WTC11 (cell line): ENCODE data around the gene COL5A1. TPM values are rescaled to one million over a fixed set of nuclear protein-coding genes. Genes with fewer than 3 reads are reported as not detected.
"Not testable (repeated sequence)": the region's sequence is repeated elsewhere in the genome, so short reads cannot be mapped to it uniquely, and the experiment has no call there.

Experiments
- ATAC-seq: fragments of 200-7000 bp; cut with Tn5 transposase; 2 replicates; pipeline ENCODE4 v1.10.0; 2021; ENCODE audit warnings: mild to moderate bottlenecking, moderate library complexity
- CTCF ChIA-PET: fragments of 300-600 bp; sonication (Branson Sonifier 250); formaldehyde crosslinking; loops from one replicate; lab custom pipeline; 2021; ENCODE audit warnings: antibody characterized with exemption; lab: Charles Lee
- POLR2A ChIA-PET: fragments of 350-600 bp; sonication (Branson Sonifier 250); formaldehyde crosslinking; loops from one replicate; lab custom pipeline; 2021; ENCODE audit warnings: antibody characterized with exemption; lab: Charles Lee
- DNase-seq: peaks from one replicate; pipeline ENCODE4 v3.0.0; 2021; ENCODE audit warnings: low spot score
- H3K27ac Mint-ChIP-seq: 2 replicates; pipeline ENCODE4 v1.8.0; 2021; ENCODE audit warnings: mixed read lengths
- H3K27me3 Mint-ChIP-seq: 2 replicates; pipeline ENCODE4 v1.8.0; 2021; ENCODE audit warnings: low read depth, mild to moderate bottlenecking, moderate library complexity, mixed read lengths
- H3K36me3 Mint-ChIP-seq: 2 replicates; pipeline ENCODE4 v1.8.0; 2021; ENCODE audit warnings: mixed read lengths
- H3K4me1 Mint-ChIP-seq: 2 replicates; pipeline ENCODE4 v1.8.0; 2022; ENCODE audit warnings: mixed read lengths
- H3K4me3 Mint-ChIP-seq: 2 replicates; pipeline ENCODE4 v1.8.0; 2021; ENCODE audit warnings: mild to moderate bottlenecking, moderate library complexity, mixed read lengths
- H3K9me3 Mint-ChIP-seq: 2 replicates; pipeline ENCODE4 v1.8.0; 2021; ENCODE audit warnings: mixed read lengths
- ATF2 ChIP-seq: sonication (generic); formaldehyde crosslinking; IDR thresholded peaks from 2 replicates; pipeline ENCODE4 v1.8.1; 2022; ENCODE audit warnings: low read depth, missing genetic modification reagents, borderline replicate concordance
- CREB1 ChIP-seq: sonication (generic); formaldehyde crosslinking; IDR thresholded peaks from 2 replicates; pipeline ENCODE4 v1.8.0; 2023; ENCODE audit warnings: mild to moderate bottlenecking, missing genetic modification reagents
- ETV6 ChIP-seq: sonication (generic); formaldehyde crosslinking; IDR thresholded peaks from 2 replicates; pipeline ENCODE4 v1.8.1; 2022; ENCODE audit warnings: mild to moderate bottlenecking, missing genetic modification reagents
- GABPB1 ChIP-seq: sonication (generic); formaldehyde crosslinking; IDR thresholded peaks from 2 replicates; pipeline ENCODE4 v1.8.1; 2023; ENCODE audit warnings: mild to moderate bottlenecking, missing genetic modification reagents
- GTF2I ChIP-seq: fragments of 250-450 bp; sonication (Bioruptor Pico); conservative IDR thresholded peaks from 2 replicates; pipeline ENCODE4 v1.4.0; 2021; ENCODE audit warnings: mild to moderate bottlenecking
- HMGXB4 ChIP-seq: sonication (generic); formaldehyde crosslinking; IDR thresholded peaks from 2 replicates; pipeline ENCODE4 v1.8.1; 2023; ENCODE audit warnings: mild to moderate bottlenecking, moderate library complexity, missing genetic modification reagents
- KAT7 ChIP-seq: sonication (generic); formaldehyde crosslinking; IDR thresholded peaks from 2 replicates; pipeline ENCODE4 v1.8.1; 2023; ENCODE audit warnings: missing genetic modification reagents, mild to moderate bottlenecking, borderline replicate concordance
- NFYB ChIP-seq: sonication (generic); formaldehyde crosslinking; conservative IDR thresholded peaks from 2 replicates; pipeline ENCODE4 v1.8.0; 2022; ENCODE audit warnings: low read depth, missing genetic modification reagents
- NR2C2 ChIP-seq: sonication (generic); formaldehyde crosslinking; IDR thresholded peaks from 2 replicates; pipeline ENCODE4 v1.8.0; 2022; ENCODE audit warnings: mild to moderate bottlenecking, missing genetic modification reagents
- PRDM15 ChIP-seq: sonication (generic); formaldehyde crosslinking; IDR thresholded peaks from 2 replicates; pipeline ENCODE4 v1.8.0; 2022; ENCODE audit warnings: missing genetic modification reagents
- SMAD3 ChIP-seq: sonication (generic); formaldehyde crosslinking; IDR thresholded peaks from 2 replicates; pipeline ENCODE4 v1.8.0; 2022; ENCODE audit warnings: missing genetic modification reagents, mild to moderate bottlenecking, borderline replicate concordance
- TEAD4 ChIP-seq: sonication (generic); formaldehyde crosslinking; IDR thresholded peaks from 2 replicates; pipeline ENCODE4 v1.8.0; 2022; ENCODE audit warnings: mild to moderate bottlenecking, missing genetic modification reagents
- ZNF263 ChIP-seq: sonication (generic); formaldehyde crosslinking; IDR thresholded peaks from 2 replicates; pipeline ENCODE4 v1.8.1; 2022; ENCODE audit warnings: low read depth, mild to moderate bottlenecking, moderate library complexity, missing genetic modification reagents
- ZNF423 ChIP-seq: fragments of 250-450 bp; sonication (Bioruptor Pico); IDR thresholded peaks from 2 replicates; pipeline ENCODE4 v2.1.2; 2022; ENCODE audit warnings: mild to moderate bottlenecking, moderate library complexity
- ZNF512 ChIP-seq: sonication (generic); formaldehyde crosslinking; IDR thresholded peaks from 2 replicates; pipeline ENCODE4 v1.8.1; 2022; ENCODE audit warnings: missing genetic modification reagents, borderline replicate concordance
- ZNF532 ChIP-seq: fragments of 250-450 bp; sonication (Bioruptor Pico); IDR thresholded peaks from 2 replicates; pipeline ENCODE4 v1.9.0; 2021; ENCODE audit warnings: mild to moderate bottlenecking, borderline replicate concordance
- total RNA-seq: library from RNA; stranded (reverse); gene quantifications from 3 replicates; pipeline ENCODE4 v1.2.3, GENCODE V29; 2021
- TF ChIP-seq, protein P1 (sequence below): sonication (generic); formaldehyde crosslinking; IDR thresholded peaks from 2 replicates; pipeline ENCODE4 v1.8.0; 2022; ENCODE audit warnings: mild to moderate bottlenecking, missing genetic modification reagents
- TF ChIP-seq, protein P2 (sequence below): sonication (generic); formaldehyde crosslinking; IDR thresholded peaks from 2 replicates; pipeline ENCODE4 v1.8.1; 2022; ENCODE audit warnings: low read depth, mild to moderate bottlenecking, moderate library complexity, missing genetic modification reagents, borderline replicate concordance
- TF ChIP-seq, protein P3 (sequence below): sonication (generic); formaldehyde crosslinking; IDR thresholded peaks from 2 replicates; pipeline ENCODE4 v1.8.0; 2022; ENCODE audit warnings: mild to moderate bottlenecking, missing genetic modification reagents

Gene COL5A1
- total RNA-seq, 1 experiment from 2014 or later, result 13.5 TPM

DNA sequence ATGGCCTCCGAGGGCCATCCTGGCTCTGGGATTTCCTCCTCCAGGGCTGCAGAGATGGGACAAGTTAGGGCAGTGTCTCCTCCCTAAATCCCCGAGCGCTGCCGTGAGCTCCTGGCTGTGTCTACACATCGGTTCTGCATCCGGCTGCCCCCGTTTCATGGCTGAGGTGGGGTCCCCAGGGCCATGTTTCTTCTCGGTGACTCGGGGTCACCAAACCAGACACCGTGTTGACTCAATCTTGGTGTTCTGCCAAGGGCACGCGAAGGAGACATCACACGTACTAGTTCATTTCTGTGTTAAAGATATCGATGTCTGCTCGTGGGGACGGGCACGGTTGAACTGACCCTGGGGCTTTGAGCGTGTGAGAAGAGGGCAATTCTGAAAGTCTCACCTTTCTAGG is 60.7 kb downstream of the COL5A1 start (continued):
- TF ChIP-seq ZNF512, result no peak
- no peak for TF ChIP-seq GTF2I
- TF ChIP-seq KAT7, result no peak
- TF ChIP-seq, protein P1, sequence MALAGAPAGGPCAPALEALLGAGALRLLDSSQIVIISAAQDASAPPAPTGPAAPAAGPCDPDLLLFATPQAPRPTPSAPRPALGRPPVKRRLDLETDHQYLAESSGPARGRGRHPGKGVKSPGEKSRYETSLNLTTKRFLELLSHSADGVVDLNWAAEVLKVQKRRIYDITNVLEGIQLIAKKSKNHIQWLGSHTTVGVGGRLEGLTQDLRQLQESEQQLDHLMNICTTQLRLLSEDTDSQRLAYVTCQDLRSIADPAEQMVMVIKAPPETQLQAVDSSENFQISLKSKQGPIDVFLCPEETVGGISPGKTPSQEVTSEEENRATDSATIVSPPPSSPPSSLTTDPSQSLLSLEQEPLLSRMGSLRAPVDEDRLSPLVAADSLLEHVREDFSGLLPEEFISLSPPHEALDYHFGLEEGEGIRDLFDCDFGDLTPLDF, result no peak
- TF ChIP-seq NFYB (CRISPR knock-in tag), result no peak
- TF ChIP-seq GABPB1 (CRISPR knock-in tag), result no peak
- TF ChIP-seq ZNF263 (CRISPR knock-in tag), result no peak
- no peak for TF ChIP-seq ZNF532
- TF ChIP-seq HMGXB4 (CRISPR knock-in tag), result no peak
- TF ChIP-seq SMAD3 (CRISPR knock-in tag), result no peak
- no peak for TF ChIP-seq CREB1 (CRISPR knock-in tag)

DNA sequence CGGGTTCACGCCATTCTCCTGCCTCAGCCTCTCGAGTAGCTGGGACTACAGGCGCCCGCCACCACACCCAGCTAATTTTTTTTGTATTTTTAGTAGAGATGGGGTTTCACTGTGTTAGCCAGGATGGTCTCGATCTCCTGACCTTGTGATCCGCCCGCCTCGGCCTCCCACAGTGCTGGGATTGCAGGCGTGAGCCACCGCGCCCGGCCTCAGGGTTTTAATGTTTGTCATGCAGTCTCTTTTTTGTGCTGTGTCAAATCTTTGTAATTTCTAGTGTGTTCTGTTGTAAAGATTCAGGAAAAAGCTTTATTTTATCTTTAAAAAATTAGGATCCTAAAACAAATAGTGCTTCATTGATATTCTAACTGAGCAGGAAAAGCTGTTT is 62.1 kb downstream of the COL5A1 start:
- H3K4me1 Mint-ChIP-seq, H3K27ac Mint-ChIP-seq, POLR2A ChIA-PET: not testable (repeated sequence)

GRCh38 chr9:134704498-134704897 is 62.9 kb downstream of the COL5A1 start:
- Mint-ChIP-seq H3K9me3 (no peaks in the 10 kb centered on the region), H3K27ac (no peak overlapping the region), H3K27me3 (no peaks in the 10 kb centered on the region), H3K4me1 (no peaks in the 10 kb centered on the region), H3K4me3 (no peak overlapping the region), H3K36me3 (peaks cover 2% of the 10 kb centered on the region; the same call in 1 of the 2 replicates)
- ChIA-PET POLR2A (no interaction called here), CTCF (no interaction called here)
- DNase-seq, result no peak
- ATAC-seq, result no peak
- no peak for TF ChIP-seq TEAD4 (CRISPR knock-in tag)
- TF ChIP-seq, protein P2, sequence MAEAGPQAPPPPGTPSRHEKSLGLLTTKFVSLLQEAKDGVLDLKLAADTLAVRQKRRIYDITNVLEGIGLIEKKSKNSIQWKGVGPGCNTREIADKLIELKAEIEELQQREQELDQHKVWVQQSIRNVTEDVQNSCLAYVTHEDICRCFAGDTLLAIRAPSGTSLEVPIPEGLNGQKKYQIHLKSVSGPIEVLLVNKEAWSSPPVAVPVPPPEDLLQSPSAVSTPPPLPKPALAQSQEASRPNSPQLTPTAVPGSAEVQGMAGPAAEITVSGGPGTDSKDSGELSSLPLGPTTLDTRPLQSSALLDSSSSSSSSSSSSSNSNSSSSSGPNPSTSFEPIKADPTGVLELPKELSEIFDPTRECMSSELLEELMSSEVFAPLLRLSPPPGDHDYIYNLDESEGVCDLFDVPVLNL, result no peak
- TF ChIP-seq ATF2 (CRISPR knock-in tag), result no peak
- TF ChIP-seq, protein P3, sequence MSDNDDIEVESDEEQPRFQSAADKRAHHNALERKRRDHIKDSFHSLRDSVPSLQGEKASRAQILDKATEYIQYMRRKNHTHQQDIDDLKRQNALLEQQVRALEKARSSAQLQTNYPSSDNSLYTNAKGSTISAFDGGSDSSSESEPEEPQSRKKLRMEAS (CRISPR knock-in tag), result no peak
- TF ChIP-seq PRDM15, result no peak
- no peak for TF ChIP-seq ZNF423 (CRISPR knock-in tag)
- TF ChIP-seq NR2C2 (CRISPR knock-in tag), result no peak
- TF ChIP-seq GABPB1 (CRISPR knock-in tag), result no peak
- TF ChIP-seq ETV6, result no peak

More for the DNA sequence above, 62.1 kb downstream of the COL5A1 start:
- not testable (repeated sequence) for H3K36me3 Mint-ChIP-seq, H3K4me3 Mint-ChIP-seq, H3K27me3 Mint-ChIP-seq, ATAC-seq, DNase-seq, H3K9me3 Mint-ChIP-seq
- CTCF ChIA-PET, result interaction anchor here (1.3 kb wide), 1 partner anchor 14 kb away, joined by 4 read pairs; no protein-coding TSS in a partner anchor
